HUES64 (cell line): ENCODE measurements around the gene CDC37.

ENCODE experiments used
- H3K27ac ChIP-seq: 2 replicates; pipeline ENCODE4 v1.7.0; 2013; ENCODE audit warnings: low read depth, low read length, inconsistent platforms
- H3K27me3 ChIP-seq: 2 replicates; pipeline ENCODE4 v1.6.1; 2013; ENCODE audit warnings: mild to moderate bottlenecking, low read length; ENCODE audit not compliant: insufficient read depth
- H3K36me3 ChIP-seq: 2 replicates; pipeline ENCODE4 v1.6.1; 2013; ENCODE audit warnings: mild to moderate bottlenecking, low read length; ENCODE audit not compliant: insufficient read depth
- H3K4me1 ChIP-seq: 2 replicates; pipeline ENCODE4 v1.6.1; 2013; ENCODE audit warnings: mild to moderate bottlenecking, low read length, moderate library complexity; ENCODE audit not compliant: insufficient read depth
- H3K4me3 ChIP-seq: 2 replicates; pipeline ENCODE4 v1.5.1; 2013; ENCODE audit warnings: mild to moderate bottlenecking, low read length, moderate library complexity
- H3K9ac ChIP-seq: 2 replicates; pipeline ENCODE4 v1.6.1; 2013; ENCODE audit warnings: mild to moderate bottlenecking, low read depth, low read length
- H3K9me3 ChIP-seq: 2 replicates; pipeline ENCODE4 v1.6.1; 2013; ENCODE audit warnings: low read depth, low read length; ENCODE audit not compliant: insufficient read depth
- WGBS: fragments of 150-250, 120-280 bp; methylation state at CpG from one replicate; pipeline ENCODE4 v1.1.7; 2013; ENCODE audit warnings: missing lambda C conversion rate; 5-methylcytosine and 5-hydroxymethylcytosine counted together

Gene CDC37

DNA sequence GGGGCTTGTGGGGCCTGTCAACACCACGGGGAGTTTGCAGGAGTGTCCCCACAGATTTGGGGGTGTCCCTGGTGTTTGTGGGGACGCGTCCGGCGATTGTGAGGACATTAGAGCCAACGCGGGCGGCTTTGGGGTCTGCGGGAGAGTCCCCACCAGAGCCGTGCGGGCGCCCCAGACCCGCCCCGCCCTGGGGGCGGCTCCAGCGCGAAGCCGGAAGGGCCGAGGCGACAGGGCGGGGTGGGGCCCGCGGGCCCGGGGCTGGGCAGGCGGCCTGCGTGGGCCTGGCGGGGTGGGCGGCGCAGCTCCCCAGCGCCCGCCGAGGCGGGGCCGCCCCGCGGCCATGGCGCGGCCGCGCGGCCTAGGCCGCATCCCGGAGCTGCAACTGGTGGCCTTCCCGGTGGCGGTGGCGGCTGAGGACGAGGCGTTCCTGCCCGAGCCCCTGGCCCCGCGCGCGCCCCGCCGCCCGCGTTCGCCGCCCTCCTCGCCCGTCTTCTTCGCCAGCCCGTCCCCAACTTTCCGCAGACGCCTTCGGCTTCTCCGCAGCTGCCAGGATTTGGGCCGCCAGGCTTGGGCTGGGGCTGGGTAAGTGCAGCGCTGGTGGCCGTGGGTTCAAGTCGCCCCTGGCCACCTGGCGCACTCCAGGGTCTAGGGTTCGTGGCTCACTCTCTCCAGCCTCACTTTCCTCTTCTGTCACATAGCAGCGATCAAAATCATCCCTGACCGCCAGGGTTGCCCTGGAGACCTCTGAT lies 27.3 kb upstream of the CDC37 start:
- Histone ChIP-seq H3K27ac (no peak overlapping the region), H3K4me1 (no peaks in the 10 kb centered on the region), H3K9ac (no peak overlapping the region), H3K36me3 (no peaks in the 10 kb centered on the region), H3K4me3 (peak overlapping the region; percentile 42), H3K27me3 (peaks cover 80% of the 10 kb centered on the region), H3K9me3 (no peaks in the 10 kb centered on the region)
- 6% methylated on average over 75 of the region's 75 CpGs for WGBS

GRCh38 chr19:10428996-10429381 lies 25.6 kb upstream of the CDC37 start:
- WGBS = 75% methylated on average over 5 of the region's 5 CpGs
- no peak overlapping the region for H3K27ac ChIP-seq
- H3K9me3 ChIP-seq = no peaks in the 10 kb centered on the region
- H3K4me1 ChIP-seq = no peaks in the 10 kb centered on the region
- H3K27me3 ChIP-seq = peaks cover 97% of the 10 kb centered on the region
- no peaks in the 10 kb centered on the region for H3K36me3 ChIP-seq
- no peak overlapping the region for H3K4me3 ChIP-seq
- H3K9ac ChIP-seq = no peak overlapping the region

DNA sequence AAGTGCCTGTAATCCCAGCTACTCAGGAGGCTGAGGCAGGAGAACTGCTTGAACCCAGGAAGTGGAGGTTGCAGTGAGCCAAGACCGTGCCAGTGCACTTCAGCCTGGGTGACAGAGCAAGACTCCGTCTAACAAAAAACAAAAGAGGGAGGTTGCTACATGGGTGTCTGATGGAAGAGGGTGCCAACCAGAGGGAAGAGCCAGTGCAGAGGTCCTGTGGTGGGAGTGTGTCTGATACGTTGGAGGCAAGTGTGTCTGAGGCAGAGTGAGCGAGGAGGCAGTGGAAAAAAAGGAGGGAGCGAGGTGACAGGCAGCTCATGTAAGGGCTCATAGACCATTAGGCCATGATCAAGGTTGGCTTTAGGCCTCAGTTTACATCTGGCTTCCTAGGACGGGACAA lies 23.8 kb upstream of the CDC37 start:
- Histone ChIP-seq H3K27ac (no peak overlapping the region), H3K4me1 (no peaks in the 10 kb centered on the region), H3K27me3 (peaks cover 100% of the 10 kb centered on the region), H3K9ac (no peak overlapping the region), H3K36me3 (no peaks in the 10 kb centered on the region), H3K4me3 (no peak overlapping the region), H3K9me3 (no peaks in the 10 kb centered on the region)
- WGBS = 86% methylated on average over 6 of the region's 6 CpGs

GRCh38 chr19:10424011-10424637 lies 20.8 kb upstream of the CDC37 start:
- Histone ChIP-seq H3K4me3 (peak overlapping the region; percentile 47), H3K9me3 (no peaks in the 10 kb centered on the region), H3K27ac (no peak overlapping the region), H3K36me3 (no peaks in the 10 kb centered on the region), H3K4me1 (no peaks in the 10 kb centered on the region), H3K27me3 (peaks cover 97% of the 10 kb centered on the region), H3K9ac (no peak overlapping the region; the same call in 1 of the 2 replicates)
- 6% methylated on average over 38 of the region's 38 CpGs for WGBS

- 92% methylated on average over 3 of the region's 3 CpGs for WGBS
- no peak overlapping the region for H3K9ac ChIP-seq
- no peaks in the 10 kb centered on the region for H3K36me3 ChIP-seq
- peaks cover 9% of the 10 kb centered on the region; the same call in 1 of the 2 replicates for H3K4me1 ChIP-seq
- no peak overlapping the region for H3K4me3 ChIP-seq
- peaks cover 97% of the 10 kb centered on the region for H3K27me3 ChIP-seq
- no peaks in the 10 kb centered on the region for H3K9me3 ChIP-seq
- H3K27ac ChIP-seq = no peak overlapping the region
Observed at GRCh38 chr19:10422846-10423245, 19.5 kb upstream of the CDC37 start.

GRCh38 chr19:10422046-10422461 lies 18.7 kb upstream of the CDC37 start:
- H3K4me1 ChIP-seq = peaks cover 16% of the 10 kb centered on the region

DNA sequence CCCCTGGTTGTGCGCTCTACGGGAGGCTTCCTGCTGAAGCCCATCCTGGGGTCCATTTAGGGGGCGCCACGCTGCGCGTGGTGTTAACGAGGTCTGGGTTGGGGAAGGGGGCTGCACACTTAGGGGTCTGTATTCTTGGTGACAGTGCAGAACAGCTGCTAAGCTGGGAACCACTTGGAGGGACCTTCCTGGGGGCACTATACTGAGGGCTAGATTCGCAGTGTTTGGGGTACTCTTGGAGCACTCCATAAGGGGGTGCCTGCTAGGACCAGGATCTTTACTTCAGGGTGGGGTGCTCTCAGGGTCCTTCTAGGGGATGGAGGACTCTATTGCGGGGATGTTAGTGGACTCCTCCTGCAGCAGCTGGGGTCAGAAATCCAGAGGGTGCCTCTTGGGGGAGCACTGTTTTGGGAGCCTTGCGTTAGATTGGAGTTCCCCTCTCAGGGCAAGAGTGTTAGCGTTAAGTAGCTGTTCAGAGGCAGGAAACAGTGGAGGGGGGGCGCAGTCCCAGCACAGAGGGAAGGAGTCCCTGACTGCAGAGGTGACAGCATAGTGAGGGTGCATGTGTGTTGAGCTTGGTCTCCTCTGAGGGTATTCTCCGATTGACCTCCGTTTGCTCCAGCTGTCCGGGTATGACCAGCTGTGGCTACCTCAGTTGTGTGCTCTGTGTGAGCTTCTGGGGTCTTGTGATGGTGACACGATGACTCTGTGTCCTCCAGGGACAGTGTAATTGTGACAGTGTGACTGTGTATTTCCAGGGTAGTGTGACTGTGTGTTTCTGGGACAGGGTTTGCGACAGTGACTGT lies 18.1 kb upstream of the CDC37 start:
- H3K9ac ChIP-seq = no peak overlapping the region
- peaks cover 16% of the 10 kb centered on the region for H3K4me1 ChIP-seq
- no peaks in the 10 kb centered on the region for H3K36me3 ChIP-seq
- H3K4me3 ChIP-seq = no peak overlapping the region; the same call in 1 of the 2 replicates
- WGBS = 31% methylated on average over 17 of the region's 17 CpGs
- H3K9me3 ChIP-seq = no peaks in the 10 kb centered on the region
- peaks cover 96% of the 10 kb centered on the region for H3K27me3 ChIP-seq
- H3K27ac ChIP-seq = no peak overlapping the region

More at GRCh38 chr19:10422046-10422461, 18.7 kb upstream of the CDC37 start:
- H3K9ac ChIP-seq = no peak overlapping the region
- no peaks in the 10 kb centered on the region for H3K36me3 ChIP-seq
- no peak overlapping the region for H3K4me3 ChIP-seq
- WGBS = 72% methylated on average over 4 of the region's 4 CpGs
- H3K9me3 ChIP-seq = no peaks in the 10 kb centered on the region
- H3K27me3 ChIP-seq = peaks cover 97% of the 10 kb centered on the region
- no peak overlapping the region for H3K27ac ChIP-seq

DNA sequence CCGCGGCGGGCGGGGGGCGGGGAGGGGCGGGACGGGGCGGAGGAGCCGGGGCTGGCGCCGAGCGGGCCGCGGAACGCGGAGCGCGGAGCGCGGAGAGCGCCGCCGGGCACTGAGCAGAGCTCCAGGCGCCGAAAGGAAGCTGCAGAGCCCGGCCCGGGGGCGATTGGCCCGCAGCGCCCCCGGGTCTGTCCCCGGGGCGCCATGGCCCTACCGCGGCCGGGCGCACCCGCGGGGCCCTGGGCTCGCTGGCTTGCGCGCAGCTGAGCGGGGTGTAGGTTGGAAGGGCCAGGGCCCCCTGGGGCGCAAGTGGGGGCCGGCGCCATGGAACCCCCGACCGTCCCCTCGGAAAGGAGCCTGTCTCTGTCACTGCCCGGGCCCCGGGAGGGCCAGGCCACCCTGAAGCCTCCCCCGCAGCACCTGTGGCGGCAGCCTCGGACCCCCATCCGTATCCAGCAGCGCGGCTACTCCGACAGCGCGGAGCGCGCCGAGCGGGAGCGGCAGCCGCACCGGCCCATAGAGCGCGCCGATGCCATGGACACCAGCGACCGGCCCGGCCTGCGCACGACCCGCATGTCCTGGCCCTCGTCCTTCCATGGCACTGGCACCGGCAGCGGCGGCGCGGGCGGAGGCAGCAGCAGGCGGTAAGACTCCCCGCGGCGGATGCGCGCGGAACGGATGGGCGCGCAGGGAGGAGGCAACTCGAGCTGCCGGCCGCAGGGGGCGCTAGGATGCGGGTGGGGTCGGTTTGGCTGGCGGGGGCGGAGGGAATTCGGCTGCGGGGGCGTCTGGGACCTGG lies 17.3 kb upstream of the CDC37 start, which contains the start of gene PDE4A:
TSS of gene PDE4A (plus strand) at position 95 of the 796 bp plus-strand sequence. CDS start at position 322, 227 bp downstream.
- Histone ChIP-seq H3K27ac (no peak within 1 kb of the TSS), H3K36me3 (no peaks in the 10 kb centered on the region), H3K27me3 (peaks cover 96% of the 10 kb centered on the region), H3K4me3 (peak within 1 kb of the TSS; percentile 62), H3K9me3 (no peaks in the 10 kb centered on the region), H3K4me1 (peaks cover 16% of the 10 kb centered on the region), H3K9ac (peak within 1 kb of the TSS; percentile 31)
- WGBS = 1% methylated on average over 103 of the region's 104 CpGs

GRCh38 chr19:10419646-10420443 lies 16.5 kb upstream of the CDC37 start:
- WGBS = under 1% methylated on average over 54 of the region's 61 CpGs
- H3K36me3 ChIP-seq = no peaks in the 10 kb centered on the region
- no peaks in the 10 kb centered on the region for H3K9me3 ChIP-seq
- H3K4me3 ChIP-seq = peak overlapping the region; percentile 62
- H3K27ac ChIP-seq = no peak overlapping the region
- H3K27me3 ChIP-seq = peaks cover 96% of the 10 kb centered on the region
- H3K9ac ChIP-seq = peak overlapping the region; percentile 31
- H3K4me1 ChIP-seq = peaks cover 16% of the 10 kb centered on the region

GRCh38 chr19:10419200-10419645 lies 15.9 kb upstream of the CDC37 start:
- Histone ChIP-seq H3K9ac (peak overlapping the region; percentile 31), H3K4me1 (peaks cover 16% of the 10 kb centered on the region), H3K27me3 (peaks cover 90% of the 10 kb centered on the region), H3K36me3 (no peaks in the 10 kb centered on the region), H3K4me3 (peak overlapping the region; percentile 62), H3K9me3 (no peaks in the 10 kb centered on the region), H3K27ac (no peak overlapping the region)
- WGBS = under 1% methylated on average over 35 of the region's 40 CpGs
